Gastroesophageal sphincter (tissue), 3 donors: ENCODE data around the gene OXNAD1.

Source experiments
- CTCF ChIP-seq, 4 experiments: fragments of 200-600 bp in 2 of 4; fragments of 450-650 bp in 2 of 4; sonication (generic) in 1 of 4; IDR thresholded peaks; one replicate each; pipeline ENCODE4 v1.5.1; 2017 to 2019; ENCODE audit warnings: antibody characterized with exemption in 4 of 4, mild to moderate bottlenecking in 2 of 4, moderate library complexity in 2 of 4
- POLR2A ChIP-seq, 2 donors: fragments of 450-650 bp; IDR thresholded peaks; one replicate each; pipeline ENCODE4 v1.6.1; 2017; ENCODE audit warnings: antibody characterized with exemption in 2 of 2, mild to moderate bottlenecking in 2 of 2, moderate library complexity in 1 of 2

- TF ChIP-seq CTCF (IDR thresholded peaks at IDR 0.05) = no peak
- TF ChIP-seq POLR2A (IDR thresholded peaks at IDR 0.05) = no peak
These were observed 43.7 kb downstream of the OXNAD1 start for GRCh38 chr3:16308727-16309126.
